ENCODE measurements around the gene GCNT3.

Gene GCNT3

GRCh38 chr15:59611276-59612260, at the start of gene GCNT3:
Gene GCNT3, plus strand, starts transcription at chr15:59611783. Its CDS starts 6,456 bp downstream, at chr15:59618239.
- DNase-seq = no peak

DNA sequence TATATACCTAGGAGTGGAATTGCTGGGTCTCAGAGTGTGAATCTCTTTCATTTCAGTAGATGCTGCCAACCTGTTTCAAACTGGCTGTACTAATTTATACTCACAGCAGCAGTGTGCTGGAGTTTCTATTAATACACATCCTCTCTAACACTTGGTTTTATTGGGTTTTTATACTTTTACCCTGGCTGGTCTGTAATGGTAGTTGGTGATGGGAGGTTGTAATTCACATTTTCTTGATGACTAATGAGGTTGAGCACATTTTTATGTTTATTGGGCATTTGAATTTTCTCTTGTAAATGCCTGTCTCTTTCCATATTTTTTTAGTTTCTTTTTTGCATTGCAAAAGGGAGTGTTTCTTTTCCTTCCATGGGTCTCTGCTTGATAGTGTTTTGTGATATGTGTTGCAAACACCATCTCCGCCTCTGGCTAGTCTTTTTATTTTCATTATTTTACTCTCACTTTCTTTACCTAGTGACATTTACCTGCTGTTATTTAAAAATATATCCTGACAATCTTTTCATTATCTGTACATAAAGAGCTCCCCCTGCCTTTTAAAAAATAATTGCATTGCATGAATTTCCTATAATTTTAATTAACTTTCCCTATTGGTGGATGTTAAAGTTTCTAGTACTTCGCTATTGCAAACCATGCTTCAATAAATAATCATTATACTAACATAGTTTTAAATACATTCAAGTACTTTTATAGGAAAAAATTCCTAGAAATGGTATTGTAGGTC, 49.0 kb upstream of the GCNT3 start:
- no peak for DNase-seq

DNA sequence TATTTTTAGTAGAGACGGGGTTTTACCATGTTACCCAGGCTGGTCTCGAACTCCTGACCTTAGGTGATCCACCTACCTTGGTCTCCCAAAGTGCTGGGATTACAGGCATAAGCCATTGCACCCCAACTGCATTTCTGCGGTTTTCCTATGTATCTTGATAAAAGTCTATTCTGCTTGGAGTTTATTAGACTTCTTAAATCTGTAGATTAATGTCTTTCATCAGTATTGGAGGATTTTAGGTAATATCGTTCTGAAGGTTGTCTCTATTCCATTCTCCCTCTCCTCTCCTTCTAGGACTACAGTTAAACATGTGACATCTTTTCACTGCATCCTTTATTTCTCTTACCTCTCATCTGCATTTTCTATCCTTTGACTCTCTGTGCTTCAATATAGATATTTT, 46.3 kb upstream of the GCNT3 start:
- no peak for DNase-seq

- no peak for DNase-seq
These were observed 44.3 kb upstream of the GCNT3 start for GRCh38 chr15:59567324-59567723.

DNA sequence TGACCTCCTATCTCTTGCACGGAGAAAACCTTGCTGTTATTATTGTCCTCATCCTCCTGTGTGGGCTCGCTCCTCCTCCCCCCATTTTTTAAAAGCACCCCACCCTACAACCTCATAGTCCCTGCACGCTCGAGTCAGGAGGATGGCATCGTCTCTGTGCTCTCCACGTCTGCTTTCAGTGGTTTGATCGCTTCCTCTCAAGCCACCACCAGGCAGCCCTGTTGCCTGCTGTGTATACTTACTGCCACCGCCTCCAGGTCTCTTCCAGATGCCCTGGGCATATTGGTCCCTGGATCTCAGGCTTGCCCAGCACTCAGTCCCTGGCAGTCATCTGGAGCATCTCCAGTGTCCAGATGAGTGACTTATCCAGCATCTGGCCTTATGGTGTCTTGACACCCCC, 42.1 kb upstream of the GCNT3 start:
- DNase-seq = no peak

DNA sequence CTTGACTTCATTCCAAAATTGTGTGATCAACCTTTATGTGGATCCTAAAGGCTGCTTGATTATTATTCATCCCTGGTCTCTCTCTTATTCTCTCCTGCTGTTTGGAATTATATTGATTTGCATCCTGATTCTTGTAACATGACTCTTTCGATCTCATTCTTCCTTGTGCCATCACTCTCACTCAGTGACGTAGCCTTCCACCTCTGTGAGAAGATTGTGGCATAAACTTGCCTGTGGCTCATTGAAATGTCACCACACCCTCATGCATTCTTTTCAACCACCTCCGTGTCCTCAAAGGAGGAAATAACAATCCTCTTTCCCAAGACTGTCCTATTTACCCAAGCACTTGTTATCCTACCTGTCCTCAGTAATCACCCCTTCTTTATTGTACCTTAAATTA, 41.3 kb upstream of the GCNT3 start:
- DNase-seq = no peak

- DNase-seq = no peak
These were observed 40.0 kb upstream of the GCNT3 start for GRCh38 chr15:59571606-59572005.

GRCh38 chr15:59583088-59583487, 28.5 kb upstream of the GCNT3 start:
- no peak for DNase-seq

DNA sequence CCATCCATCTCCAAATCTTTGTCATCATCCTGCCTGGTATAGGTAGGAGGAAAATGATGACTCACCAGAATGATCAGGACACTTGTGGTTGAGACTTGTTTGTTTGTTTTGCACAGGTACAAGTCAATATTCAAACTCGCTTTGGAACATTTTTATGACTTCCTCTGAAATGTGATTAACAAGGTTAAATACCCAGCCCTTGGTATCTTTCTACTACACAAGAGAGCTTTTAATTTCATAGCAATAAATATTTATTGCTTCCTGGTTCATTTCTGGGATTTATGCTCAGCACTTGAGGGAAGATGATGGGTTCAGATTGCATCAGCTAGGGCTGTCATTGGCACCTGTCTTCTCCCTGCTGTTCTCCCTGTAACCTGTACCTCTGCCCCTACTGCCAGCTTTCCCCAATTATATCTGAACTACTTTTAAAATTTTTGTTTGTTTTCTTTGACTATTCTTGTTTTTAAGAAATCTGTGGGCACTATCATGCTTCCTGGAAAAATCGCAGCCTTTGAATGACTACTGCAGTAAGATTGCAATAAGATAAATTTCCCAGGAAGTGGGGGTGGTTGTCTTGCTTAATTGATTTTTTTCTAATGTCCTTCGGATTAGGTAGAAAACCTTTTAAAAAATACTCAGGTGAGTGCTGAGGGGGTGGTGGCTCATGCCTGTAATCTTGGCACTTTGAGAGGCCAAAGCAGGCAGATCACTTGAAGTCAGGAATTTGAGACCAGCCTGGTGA, 24.3 kb upstream of the GCNT3 start:
- no peak for DNase-seq

- no peak for DNase-seq
These were observed 21.6 kb upstream of the GCNT3 start for GRCh38 chr15:59590027-59590426.

DNA sequence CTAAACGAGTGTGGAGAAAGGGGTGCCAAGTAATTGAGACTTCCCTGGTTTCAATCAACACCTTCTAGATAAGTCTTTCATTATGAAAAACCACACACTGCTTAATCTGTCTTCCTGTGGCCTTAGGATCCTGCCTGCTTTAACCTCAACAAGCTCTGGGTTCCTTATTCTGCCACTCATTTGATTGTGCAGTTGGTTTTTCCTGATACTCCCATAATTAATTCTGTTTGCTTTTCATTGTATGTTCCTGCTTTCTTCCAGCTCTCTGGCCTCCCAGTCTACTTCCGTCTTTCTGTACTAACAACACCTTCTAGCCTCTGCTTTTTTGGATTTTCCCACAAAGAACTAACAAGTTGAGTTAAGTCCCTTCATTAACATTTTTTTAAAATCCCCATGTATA, 20.2 kb upstream of the GCNT3 start:
- DNase-seq = no peak

DNA sequence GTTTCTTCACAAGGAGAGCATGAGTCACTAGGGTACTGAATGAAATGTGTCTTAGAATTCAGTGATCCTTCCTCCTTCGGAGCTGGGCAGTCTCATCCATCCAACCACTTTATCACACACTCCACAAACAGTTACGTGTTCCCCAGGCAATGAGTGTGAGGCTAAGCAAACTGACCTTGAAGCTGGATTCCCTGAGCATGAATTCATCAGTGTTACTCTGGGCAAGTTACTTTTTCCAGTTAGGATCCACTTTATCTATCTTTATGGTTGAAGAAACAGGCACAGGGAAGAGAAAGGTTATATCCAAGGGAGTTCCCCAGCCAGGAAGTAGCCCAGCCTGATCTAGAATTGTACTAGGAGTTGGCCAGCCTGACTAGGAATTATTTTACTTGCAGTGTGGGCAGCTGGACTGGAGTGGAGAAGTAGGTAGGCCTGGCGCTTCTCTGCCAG, 17.1 kb upstream of the GCNT3 start:
- DNase-seq = no peak

GRCh38 chr15:59594991-59595390, 16.6 kb upstream of the GCNT3 start:
- DNase-seq = no peak

DNA sequence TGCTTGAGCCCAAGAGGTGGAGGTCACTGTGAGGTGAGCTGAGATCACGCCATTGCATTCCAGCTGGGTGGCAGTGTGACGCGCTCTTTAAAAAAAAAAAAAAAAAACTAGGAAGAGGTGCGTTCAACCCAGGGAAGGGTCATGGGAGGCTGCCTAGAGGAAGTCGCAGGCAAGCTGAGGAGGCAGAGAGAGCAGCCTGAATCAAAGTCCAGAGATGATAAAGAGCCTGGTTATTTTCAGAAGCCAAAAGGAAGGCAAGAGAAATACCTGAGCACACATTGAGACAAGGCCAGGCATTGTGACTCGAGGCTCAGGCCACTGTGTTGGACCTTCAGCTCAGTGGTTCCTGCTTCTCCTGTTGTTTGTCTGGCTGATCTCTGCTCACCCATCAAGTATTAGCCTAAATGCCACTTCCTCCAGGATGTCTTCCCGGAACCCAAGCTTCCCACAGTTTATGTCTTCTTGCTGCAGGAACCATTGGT, 16.1 kb upstream of the GCNT3 start:
- no peak for DNase-seq

DNA sequence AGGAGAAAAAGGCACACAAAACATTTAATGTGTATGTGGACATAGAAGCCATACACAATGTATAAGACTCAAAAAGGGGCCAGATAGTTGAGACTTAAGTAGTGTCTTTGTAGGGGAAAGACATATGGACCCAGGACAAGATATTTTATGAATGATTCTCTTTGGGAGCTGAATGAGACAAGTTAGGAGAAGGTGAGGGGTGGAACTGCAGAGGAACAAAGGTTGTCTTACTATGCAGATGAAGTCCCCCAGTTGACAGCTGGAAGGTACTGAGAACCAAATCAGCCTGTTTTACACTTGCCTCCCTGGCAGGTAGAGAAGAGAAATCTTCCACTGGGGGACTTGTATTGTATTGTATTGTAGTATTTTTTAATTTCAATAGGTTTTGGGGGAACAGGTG, 14.9 kb upstream of the GCNT3 start:
- no peak for DNase-seq

DNA sequence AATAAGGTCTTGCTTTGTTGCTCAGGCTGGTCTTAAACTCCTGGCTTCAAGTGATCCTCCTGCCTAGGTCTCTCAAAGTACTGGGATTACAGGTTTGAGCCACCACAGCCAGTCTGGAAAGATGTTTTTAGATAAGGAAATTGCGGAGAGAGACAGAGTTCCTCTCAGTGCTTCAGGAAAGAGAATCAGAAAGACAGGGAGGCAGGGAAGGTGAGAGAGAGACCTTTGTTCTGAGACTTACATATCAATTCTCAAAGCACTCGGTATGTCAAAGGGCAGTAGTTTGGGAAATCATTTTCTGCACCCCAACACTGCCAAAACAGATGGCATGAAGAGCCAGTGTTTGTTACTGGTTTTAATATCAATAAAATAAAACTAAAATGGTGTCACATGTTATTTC, 13.1 kb upstream of the GCNT3 start:
- no peak for DNase-seq

GRCh38 chr15:59605994-59606393, 5.6 kb upstream of the GCNT3 start:
- no peak for DNase-seq

DNA sequence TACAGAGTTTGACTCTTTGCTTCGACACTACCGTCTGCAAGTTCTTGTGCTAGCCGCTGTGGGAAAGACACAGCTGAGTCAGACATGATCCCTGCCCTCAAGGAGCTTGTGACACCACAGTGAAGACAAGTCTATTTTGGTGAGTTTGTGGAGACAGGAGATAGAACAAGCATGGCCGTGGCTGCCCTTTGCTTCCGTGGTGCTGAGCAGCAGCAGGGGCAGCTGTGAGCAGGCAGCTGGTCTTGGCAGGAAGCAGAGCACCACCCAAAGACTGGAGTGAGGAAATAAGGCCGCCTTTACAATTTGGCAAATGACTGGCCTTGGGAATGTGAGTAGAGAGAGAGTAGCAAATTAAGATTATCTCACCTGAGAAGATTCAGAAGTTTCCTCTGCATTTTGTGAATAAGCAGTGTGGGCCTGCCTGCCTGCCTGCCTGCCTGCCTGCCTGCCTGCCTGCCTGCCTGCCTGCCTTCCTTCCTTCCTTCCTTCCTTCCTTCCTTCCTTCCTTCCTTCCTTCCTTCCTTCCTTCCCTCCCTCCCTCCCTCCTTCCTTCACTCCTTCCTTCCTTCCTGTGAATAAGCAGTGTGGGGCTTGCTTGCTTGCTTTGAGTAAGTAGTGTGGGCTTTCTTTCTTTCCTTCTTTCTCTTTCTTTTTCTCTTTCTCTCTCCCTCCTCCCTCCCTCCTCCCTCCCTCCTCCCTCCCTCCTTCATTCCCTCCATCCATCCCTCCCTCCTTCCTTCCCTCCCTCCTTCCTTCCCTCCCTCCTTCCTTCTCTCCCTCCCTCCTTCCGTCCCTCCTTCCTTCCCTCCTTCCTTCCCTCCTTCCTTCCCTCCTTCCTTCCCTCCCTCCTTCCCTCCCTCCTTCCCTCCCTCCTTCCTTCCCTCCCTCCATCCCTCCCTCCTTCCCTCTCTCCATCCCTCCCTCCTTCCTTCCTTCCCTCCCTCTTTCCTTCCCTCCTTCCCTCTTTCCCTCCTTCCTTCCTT, 1.6 kb upstream of the GCNT3 start:
- no peak for DNase-seq

DNA sequence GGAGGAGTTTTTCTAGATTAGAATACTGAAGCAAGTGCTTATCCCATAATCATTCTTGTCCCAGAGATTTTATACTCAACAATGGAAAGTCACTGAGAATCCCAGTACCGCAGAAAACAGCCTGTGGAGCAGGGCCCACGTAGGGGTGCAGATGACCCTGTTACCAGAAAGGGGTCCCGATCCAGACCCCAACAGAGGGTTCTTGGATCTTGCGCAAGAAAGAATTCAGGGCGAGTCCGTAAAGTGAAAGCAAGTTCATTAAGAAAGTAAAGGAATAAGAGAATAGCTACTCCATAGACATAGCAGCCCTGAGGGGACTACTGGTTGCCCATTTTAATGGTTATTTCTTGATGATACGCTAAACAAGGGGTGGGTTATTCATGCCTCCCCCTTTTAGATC, 2.6 kb downstream of the GCNT3 start:
- no peak for DNase-seq

GRCh38 chr15:59615661-59616060, 4.1 kb downstream of the GCNT3 start:
- DNase-seq = no peak

Data from nucleus accumbens (tissue), 56 donors.